ENCODE data around the gene SPATA6L. TPM values are rescaled to one million over a fixed set of nuclear protein-coding genes. Genes with fewer than 3 reads are reported as not detected.

The SPATA6L gene
- total RNA-seq, 2 experiments from 2014 or later: 9.4 to 10.8 TPM

GRCh38 chr9:4622016-4622415 is 44.3 kb downstream of the SPATA6L start:
- Mint-ChIP-seq H3K9me3 (no peaks in the 10 kb centered on the region), H3K36me3 (ENCODE audit: low read depth) (no peaks in the 10 kb centered on the region), H3K4me3 (no peak overlapping the region), H3K27ac (no peak overlapping the region), H3K27me3 (no peaks in the 10 kb centered on the region), H3K4me1 (ENCODE audit: low read depth) (peaks cover 15% of the 10 kb centered on the region)
- CTCF ChIA-PET: no interaction called here
- TF ChIP-seq, protein P1, sequence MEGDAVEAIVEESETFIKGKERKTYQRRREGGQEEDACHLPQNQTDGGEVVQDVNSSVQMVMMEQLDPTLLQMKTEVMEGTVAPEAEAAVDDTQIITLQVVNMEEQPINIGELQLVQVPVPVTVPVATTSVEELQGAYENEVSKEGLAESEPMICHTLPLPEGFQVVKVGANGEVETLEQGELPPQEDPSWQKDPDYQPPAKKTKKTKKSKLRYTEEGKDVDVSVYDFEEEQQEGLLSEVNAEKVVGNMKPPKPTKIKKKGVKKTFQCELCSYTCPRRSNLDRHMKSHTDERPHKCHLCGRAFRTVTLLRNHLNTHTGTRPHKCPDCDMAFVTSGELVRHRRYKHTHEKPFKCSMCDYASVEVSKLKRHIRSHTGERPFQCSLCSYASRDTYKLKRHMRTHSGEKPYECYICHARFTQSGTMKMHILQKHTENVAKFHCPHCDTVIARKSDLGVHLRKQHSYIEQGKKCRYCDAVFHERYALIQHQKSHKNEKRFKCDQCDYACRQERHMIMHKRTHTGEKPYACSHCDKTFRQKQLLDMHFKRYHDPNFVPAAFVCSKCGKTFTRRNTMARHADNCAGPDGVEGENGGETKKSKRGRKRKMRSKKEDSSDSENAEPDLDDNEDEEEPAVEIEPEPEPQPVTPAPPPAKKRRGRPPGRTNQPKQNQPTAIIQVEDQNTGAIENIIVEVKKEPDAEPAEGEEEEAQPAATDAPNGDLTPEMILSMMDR (IDR thresholded peaks at IDR 0.05): no peak
- intact Hi-C loops (cut with DNase I, micrococcal nuclease): loop anchor here in 1 of 2 experiments (10.0 kb wide), 1 partner anchor 47 kb away; no protein-coding TSS in a partner anchor
- no peak for ATAC-seq (ENCODE audit: poor library complexity)
- Histone ChIP-seq H3K9me3 (ENCODE audit: control insufficient read depth in 1 of 2, insufficient read depth in 1 of 2, low read length in 2 of 2) (no peaks in the 10 kb centered on the region), H3K4me1 (ENCODE audit: insufficient read depth, low read length) (peaks cover 12% of the 10 kb centered on the region), H3K27me3 (ENCODE audit: control insufficient read depth in 1 of 2, insufficient read depth in 2 of 2, low read length in 2 of 2) (no peaks in the 10 kb centered on the region), H3K27ac (ENCODE audit: low read depth in 1 of 2, low read length in 2 of 2) (no peak overlapping the region), H3K4me3 (ENCODE audit: low read length) (no peak overlapping the region), H3K36me3 (ENCODE audit: insufficient read depth, low read length) (no peaks in the 10 kb centered on the region)
- no peak for DNase-seq
- POLR2A ChIA-PET: no interaction called here

DNA sequence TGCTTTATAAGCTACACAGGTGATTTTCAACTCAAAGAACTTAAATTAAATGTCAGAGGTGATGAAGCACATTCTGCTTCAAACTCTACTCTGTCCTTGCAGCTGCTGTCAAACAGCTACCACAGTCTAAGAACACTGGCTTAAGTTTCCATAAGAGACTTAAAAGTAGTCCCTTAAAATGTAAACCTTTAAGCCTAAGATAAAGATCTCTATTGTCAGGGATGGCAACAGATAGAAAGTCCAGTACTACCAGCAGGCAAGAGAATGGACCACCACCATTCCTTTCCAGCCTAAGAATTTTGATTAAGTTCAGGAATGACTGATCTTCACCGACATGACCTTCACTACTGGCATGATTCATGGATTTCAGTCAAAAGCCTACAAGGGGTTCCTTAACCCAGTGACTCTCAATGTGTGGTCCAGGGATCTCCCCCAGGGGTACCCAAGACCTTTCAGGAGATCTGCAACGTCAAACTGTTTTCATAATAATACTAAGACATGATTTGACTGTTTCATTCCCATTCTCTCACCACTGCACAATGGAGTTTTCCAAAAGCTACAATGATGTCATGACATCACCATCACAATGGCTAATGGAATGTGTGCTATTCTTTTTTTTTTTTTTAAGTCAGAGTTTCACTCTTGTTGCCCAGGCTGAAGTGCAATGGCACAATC is 45.3 kb downstream of the SPATA6L start:
- no peaks in the 10 kb centered on the region for H3K36me3 ChIP-seq (ENCODE audit: insufficient read depth, low read length)
- H3K27ac ChIP-seq (ENCODE audit: low read depth in 1 of 2, low read length in 2 of 2): no peak overlapping the region
- no peak overlapping the region for H3K4me3 ChIP-seq (ENCODE audit: low read length)
- peaks cover 15% of the 10 kb centered on the region for H3K4me1 Mint-ChIP-seq (ENCODE audit: low read depth)
- no peaks in the 10 kb centered on the region for H3K36me3 Mint-ChIP-seq (ENCODE audit: low read depth)
- H3K27ac Mint-ChIP-seq: no peak overlapping the region
- DNase-seq (no peak), ATAC-seq (ENCODE audit: poor library complexity) (no peak)
- no peak overlapping the region for H3K4me3 Mint-ChIP-seq
- POLR2A ChIA-PET: interaction anchor here (0.5 to 1.4 kb wide), 3 partner anchors 14 to 47 kb away, joined by 3 to 4 read pairs (median 4); no protein-coding TSS in a partner anchor
- H3K9me3 Mint-ChIP-seq: no peaks in the 10 kb centered on the region
- H3K27me3 ChIP-seq (ENCODE audit: control insufficient read depth in 1 of 2, insufficient read depth in 2 of 2, low read length in 2 of 2): no peaks in the 10 kb centered on the region
- TF ChIP-seq, protein P1 (IDR thresholded peaks at IDR 0.05): no peak
- CTCF ChIA-PET: interaction anchor here (0.9 kb wide), 1 partner anchor 20 kb away, joined by 3 read pairs; no protein-coding TSS in a partner anchor
- peaks cover 12% of the 10 kb centered on the region for H3K4me1 ChIP-seq (ENCODE audit: insufficient read depth, low read length)
- H3K9me3 ChIP-seq (ENCODE audit: control insufficient read depth in 1 of 2, insufficient read depth in 1 of 2, low read length in 2 of 2): no peaks in the 10 kb centered on the region
- H3K27me3 Mint-ChIP-seq: no peaks in the 10 kb centered on the region
- intact Hi-C loops (cut with DNase I, micrococcal nuclease): loop anchor here in 1 of 2 experiments (10.0 kb wide), 1 partner anchor 46 kb away; no protein-coding TSS in a partner anchor

GRCh38 chr9:4620057-4620765 is 46.1 kb downstream of the SPATA6L start:
- Histone ChIP-seq H3K27me3 (ENCODE audit: control insufficient read depth in 1 of 2, insufficient read depth in 2 of 2, low read length in 2 of 2) (no peaks in the 10 kb centered on the region), H3K4me1 (ENCODE audit: insufficient read depth, low read length) (peaks cover 16% of the 10 kb centered on the region), H3K4me3 (ENCODE audit: low read length) (no peak overlapping the region), H3K27ac (ENCODE audit: low read depth in 1 of 2, low read length in 2 of 2) (no peak overlapping the region), H3K9me3 (ENCODE audit: control insufficient read depth in 1 of 2, insufficient read depth in 1 of 2, low read length in 2 of 2) (no peaks in the 10 kb centered on the region), H3K36me3 (ENCODE audit: insufficient read depth, low read length) (no peaks in the 10 kb centered on the region)
- peaks cover 19% of the 10 kb centered on the region for H3K4me1 Mint-ChIP-seq (ENCODE audit: low read depth)
- no peak overlapping the region for H3K27ac Mint-ChIP-seq
- H3K27me3 Mint-ChIP-seq: no peaks in the 10 kb centered on the region
- no peaks in the 10 kb centered on the region for H3K9me3 Mint-ChIP-seq
- ATAC-seq (ENCODE audit: poor library complexity) (peak; percentile 39), DNase-seq (peak in 1 of 14 experiments; percentile 46)
- intact Hi-C loops (cut with DNase I, micrococcal nuclease): loop anchor here in 1 of 2 experiments (10.0 kb wide), 1 partner anchor 45 kb away; no protein-coding TSS in a partner anchor
- ChIA-PET CTCF (interaction anchor here (0.9 kb wide), 1 partner anchor 20 kb away, joined by 3 read pairs; no protein-coding TSS in a partner anchor), POLR2A (interaction anchor here (0.7 to 1.4 kb wide), 4 partner anchors 15 to 47 kb away, joined by 3 to 4 read pairs (median 4); no protein-coding TSS in a partner anchor)
- TF ChIP-seq, protein P1 (IDR thresholded peaks at IDR 0.05): no peak
- H3K4me3 Mint-ChIP-seq: no peak overlapping the region
- no peaks in the 10 kb centered on the region for H3K36me3 Mint-ChIP-seq (ENCODE audit: low read depth)
